Measurements from ENCODE around the gene HAO1.
"Not testable (repeated sequence)": the region's sequence is repeated elsewhere in the genome, so short reads cannot be mapped to it uniquely, and the experiment has no call there.

HAO1 gene

DNA sequence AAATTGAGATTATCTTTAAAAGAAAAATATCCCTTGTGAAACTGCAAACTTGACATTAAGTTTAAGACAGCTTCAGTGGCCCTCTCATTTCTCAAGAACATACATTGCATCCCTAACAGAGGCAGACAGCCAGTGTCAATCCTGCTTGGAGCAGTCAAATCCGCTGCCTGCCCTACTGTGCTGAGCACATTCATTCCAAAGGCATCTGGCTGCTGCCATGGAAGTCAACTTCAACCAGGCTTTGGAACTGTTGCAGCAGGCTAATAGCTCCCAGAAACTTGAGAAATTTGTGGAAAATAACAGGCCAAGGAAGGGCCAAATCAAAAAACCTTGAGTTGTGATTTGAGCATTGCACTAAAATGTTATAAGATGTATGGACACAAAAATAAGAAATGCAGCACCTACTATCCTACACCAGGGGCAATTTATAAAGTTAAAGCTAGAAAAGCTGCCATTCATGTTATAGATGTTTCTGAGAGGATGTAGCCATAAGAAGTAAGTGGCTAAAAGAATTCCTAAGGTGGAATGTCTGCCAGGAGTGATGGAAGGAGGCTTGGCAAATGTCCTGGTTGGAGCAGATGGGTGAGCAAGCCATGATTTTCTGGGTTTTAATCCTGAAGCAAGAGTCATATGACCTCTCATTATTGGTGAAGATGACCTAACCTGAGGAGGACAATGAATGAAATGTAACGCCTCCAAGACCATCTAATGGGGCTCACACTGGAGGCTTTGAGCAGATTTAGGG lies 31.4 kb upstream of the HAO1 start:
- Histone ChIP-seq H3K27me3 (ENCODE audit: control insufficient read depth, insufficient read depth, low read length) (no peaks in the 10 kb centered on the region), H3K27ac (no peak overlapping the region), H3K36me3 (ENCODE audit: control insufficient read depth, insufficient read depth, low read length) (no peaks in the 10 kb centered on the region), H3K4me2 (ENCODE audit: low read length) (no peak overlapping the region), H3K9ac (no peak overlapping the region), H2AFZ (no peak overlapping the region), H3K79me2 (no peaks in the 10 kb centered on the region), H3K4me1 (no peaks in the 10 kb centered on the region), H3K9me3 (ENCODE audit: control insufficient read depth, low read length) (no peaks in the 10 kb centered on the region), H3K4me3 (ENCODE audit: low read depth, low read length) (no peak overlapping the region)
- TF ChIP-seq CTCF (IDR thresholded peaks at IDR 0.05): no peak

DNA sequence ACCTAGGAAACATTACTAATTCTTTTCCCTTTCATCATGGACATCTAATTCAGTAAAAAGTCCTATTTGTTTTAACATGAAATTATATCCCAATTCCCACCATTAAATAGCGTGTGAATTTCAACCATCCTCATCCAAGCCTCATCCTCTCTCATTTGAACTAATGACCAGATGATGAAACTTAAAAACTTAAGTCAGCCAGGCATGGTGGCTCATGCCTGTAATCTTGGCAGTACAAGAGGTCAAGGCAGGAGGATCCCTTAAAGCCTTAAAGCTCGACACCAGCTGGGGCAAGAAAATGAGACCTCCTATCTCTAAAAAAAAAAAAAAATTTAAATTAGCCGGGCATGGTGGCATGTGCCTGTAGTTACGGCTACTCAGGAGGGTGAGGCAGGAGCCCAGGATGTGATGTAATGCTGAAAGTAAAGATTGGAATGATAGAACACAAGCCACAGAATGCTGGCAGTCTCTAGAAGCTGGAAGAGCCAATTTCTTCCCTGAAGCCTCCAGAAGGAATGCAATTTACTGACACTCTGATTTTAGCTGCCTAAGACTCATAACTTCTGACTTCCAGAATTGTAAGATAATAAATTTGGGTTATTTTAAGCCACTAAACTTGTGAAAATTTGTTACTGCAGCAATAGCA lies 27.1 kb upstream of the HAO1 start:
- Histone ChIP-seq H3K36me3 (ENCODE audit: control insufficient read depth, insufficient read depth, low read length) (no peaks in the 10 kb centered on the region), H3K4me1 (no peaks in the 10 kb centered on the region), H3K79me2 (no peaks in the 10 kb centered on the region), H3K9me3 (ENCODE audit: control insufficient read depth, low read length) (no peaks in the 10 kb centered on the region), H3K27ac (no peak overlapping the region), H3K27me3 (ENCODE audit: control insufficient read depth, insufficient read depth, low read length) (no peaks in the 10 kb centered on the region), H3K9ac (no peak overlapping the region), H3K4me3 (ENCODE audit: low read depth, low read length) (no peak overlapping the region), H2AFZ (no peak overlapping the region), H3K4me2 (ENCODE audit: low read length) (no peak overlapping the region)
- TF ChIP-seq CTCF (IDR thresholded peaks at IDR 0.05): no peak

- no peaks in the 10 kb centered on the region for H3K9me3 ChIP-seq (ENCODE audit: control insufficient read depth, low read length)
- no peak for TF ChIP-seq CTCF (IDR thresholded peaks at IDR 0.05)
These were observed 25.9 kb upstream of the HAO1 start for GRCh38 chr20:7966176-7966575.

DNA sequence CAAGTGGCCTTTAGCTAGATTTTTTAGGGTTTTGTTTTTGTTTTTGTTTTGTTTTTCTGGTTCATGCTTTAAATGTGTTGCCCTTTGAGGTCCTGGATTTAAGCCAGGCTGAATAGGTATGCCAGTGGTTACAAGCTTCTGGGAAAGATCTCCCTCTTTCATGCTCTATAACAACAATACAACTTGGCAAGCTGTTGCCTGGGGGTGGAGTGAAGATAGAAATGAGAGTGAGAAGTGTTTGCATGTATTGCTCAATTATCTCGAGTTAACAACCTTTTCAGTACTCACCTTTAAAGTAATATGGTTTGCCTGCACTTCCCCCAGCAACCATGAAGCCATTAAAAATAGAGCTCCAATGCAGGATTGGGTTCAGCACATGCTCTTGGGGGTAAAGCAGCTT lies 19.2 kb upstream of the HAO1 start:
- H3K27ac ChIP-seq: no peak overlapping the region
- no peaks in the 10 kb centered on the region for H3K27me3 ChIP-seq (ENCODE audit: control insufficient read depth, insufficient read depth, low read length)
- no peak overlapping the region for H3K4me2 ChIP-seq (ENCODE audit: low read length)
- no peak for TF ChIP-seq CTCF (IDR thresholded peaks at IDR 0.05)
- no peaks in the 10 kb centered on the region for H3K79me2 ChIP-seq
- no peaks in the 10 kb centered on the region for H3K36me3 ChIP-seq (ENCODE audit: control insufficient read depth, insufficient read depth, low read length)
- H3K9ac ChIP-seq: no peak overlapping the region
- H2AFZ ChIP-seq: no peak overlapping the region
- no peaks in the 10 kb centered on the region for H3K9me3 ChIP-seq (ENCODE audit: control insufficient read depth, low read length)
- no peak overlapping the region for H3K4me3 ChIP-seq (ENCODE audit: low read depth, low read length)
- H3K4me1 ChIP-seq: no peaks in the 10 kb centered on the region

More at GRCh38 chr20:7966176-7966575, 25.9 kb upstream of the HAO1 start:
- Histone ChIP-seq H3K27ac (no peak overlapping the region), H3K4me1 (no peaks in the 10 kb centered on the region), H3K9ac (no peak overlapping the region), H3K79me2 (no peaks in the 10 kb centered on the region), H2AFZ (no peak overlapping the region), H3K4me3 (ENCODE audit: low read depth, low read length) (no peak overlapping the region), H3K4me2 (ENCODE audit: low read length) (no peak overlapping the region), H3K27me3 (ENCODE audit: control insufficient read depth, insufficient read depth, low read length) (no peaks in the 10 kb centered on the region), H3K36me3 (ENCODE audit: control insufficient read depth, insufficient read depth, low read length) (no peaks in the 10 kb centered on the region)

DNA sequence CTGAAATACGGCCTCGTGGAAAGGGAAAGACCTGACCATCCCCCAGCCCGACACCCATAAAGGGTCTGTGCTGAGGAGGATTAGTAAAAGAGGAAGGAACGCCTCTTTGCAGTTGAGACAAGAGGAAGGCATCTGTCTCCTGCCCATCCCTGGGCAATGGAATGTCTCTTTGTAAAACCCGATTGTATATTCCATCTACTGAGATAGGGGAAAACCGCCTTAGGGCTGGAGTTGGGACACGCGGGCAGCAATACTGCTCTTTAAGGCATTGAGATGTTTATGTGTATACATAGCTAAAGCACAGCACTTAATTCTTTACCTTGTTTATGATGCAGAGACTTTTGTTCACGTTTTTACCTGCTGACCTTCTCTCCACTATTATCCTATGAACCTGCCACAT lies 16.3 kb upstream of the HAO1 start:
- not testable (repeated sequence) for H3K9me3 ChIP-seq (ENCODE audit: control insufficient read depth, low read length); H3K4me2 ChIP-seq (ENCODE audit: low read length); H3K79me2 ChIP-seq; H3K36me3 ChIP-seq (ENCODE audit: control insufficient read depth, insufficient read depth, low read length); H3K4me1 ChIP-seq; H3K27me3 ChIP-seq (ENCODE audit: control insufficient read depth, insufficient read depth, low read length); H3K4me3 ChIP-seq (ENCODE audit: low read depth, low read length); H2AFZ ChIP-seq; H3K27ac ChIP-seq; H3K9ac ChIP-seq
